ENCODE measurements around the gene GPC6. TPM values are rescaled to one million over a fixed set of nuclear protein-coding genes. Genes with fewer than 3 reads are reported as not detected.
"Not testable (repeated sequence)": the region's sequence is repeated elsewhere in the genome, so short reads cannot be mapped to it uniquely, and the experiment has no call there.

GPC6 gene
- total and polyA plus RNA-seq, 10 donors = 0.22 to 9.3 (median 4.5) TPM

- no peak for DNase-seq
- WGBS, 5 donors = 70 to 86% (median 82%) methylated on average over 3 of the region's 3 CpGs
- intact Hi-C loops (cut with DNase I; ENCODE audit: low total_unique reads) = no loop called here
- H3K4me3 ChIP-seq = no peak overlapping the region
- H3K9me3 ChIP-seq = peaks cover 0 to 3% (median 0%) of the 10 kb centered on the region in 8 donors
- H3K27me3 ChIP-seq (replicated peaks in 1 of 7) = no peaks in the 10 kb centered on the region
- TF ChIP-seq POLR2AphosphoS5 (IDR thresholded peaks at IDR 0.05) = no peak
- TF ChIP-seq POLR2A (IDR thresholded peaks at IDR 0.05) = no peak
- no peaks in the 10 kb centered on the region for H3K4me1 ChIP-seq
- H3K27ac ChIP-seq = no peak overlapping the region
- H3K36me3 ChIP-seq = no peaks in the 10 kb centered on the region
Measured at GRCh38 chr13:93435651-93436050, 209.0 kb downstream of the GPC6 start.

DNA sequence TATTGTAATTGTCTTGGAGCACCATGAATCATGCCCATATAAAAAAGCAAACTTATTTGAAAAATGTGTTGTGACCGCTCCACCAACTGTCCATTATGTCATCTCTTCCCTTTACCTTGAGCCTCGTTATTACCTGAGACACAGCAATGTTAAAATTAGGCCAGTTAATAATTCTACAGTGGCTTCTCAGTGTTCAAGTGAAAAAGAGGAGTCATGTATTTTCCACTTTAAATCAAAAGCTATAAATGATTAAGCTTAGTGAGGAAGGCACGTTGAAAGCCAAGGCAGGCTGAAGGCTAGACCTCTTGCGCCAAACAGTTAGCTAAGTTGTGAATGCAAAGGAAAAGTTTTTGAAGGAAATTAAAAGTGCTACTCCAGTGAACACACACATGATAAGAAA, 210.5 kb downstream of the GPC6 start:
- no peak for TF ChIP-seq POLR2A (IDR thresholded peaks at IDR 0.05)
- no peak for TF ChIP-seq POLR2AphosphoS5 (IDR thresholded peaks at IDR 0.05)
- TF ChIP-seq, protein P1, sequence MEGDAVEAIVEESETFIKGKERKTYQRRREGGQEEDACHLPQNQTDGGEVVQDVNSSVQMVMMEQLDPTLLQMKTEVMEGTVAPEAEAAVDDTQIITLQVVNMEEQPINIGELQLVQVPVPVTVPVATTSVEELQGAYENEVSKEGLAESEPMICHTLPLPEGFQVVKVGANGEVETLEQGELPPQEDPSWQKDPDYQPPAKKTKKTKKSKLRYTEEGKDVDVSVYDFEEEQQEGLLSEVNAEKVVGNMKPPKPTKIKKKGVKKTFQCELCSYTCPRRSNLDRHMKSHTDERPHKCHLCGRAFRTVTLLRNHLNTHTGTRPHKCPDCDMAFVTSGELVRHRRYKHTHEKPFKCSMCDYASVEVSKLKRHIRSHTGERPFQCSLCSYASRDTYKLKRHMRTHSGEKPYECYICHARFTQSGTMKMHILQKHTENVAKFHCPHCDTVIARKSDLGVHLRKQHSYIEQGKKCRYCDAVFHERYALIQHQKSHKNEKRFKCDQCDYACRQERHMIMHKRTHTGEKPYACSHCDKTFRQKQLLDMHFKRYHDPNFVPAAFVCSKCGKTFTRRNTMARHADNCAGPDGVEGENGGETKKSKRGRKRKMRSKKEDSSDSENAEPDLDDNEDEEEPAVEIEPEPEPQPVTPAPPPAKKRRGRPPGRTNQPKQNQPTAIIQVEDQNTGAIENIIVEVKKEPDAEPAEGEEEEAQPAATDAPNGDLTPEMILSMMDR (IDR thresholded peaks at IDR 0.05 in 8 of 11, conservative IDR thresholded peaks at IDR 0.05 in 3 of 11) = no peak
- no peaks in the 10 kb centered on the region for H3K4me1 ChIP-seq
- no peak for DNase-seq
- no peak overlapping the region for H3K4me3 ChIP-seq
- peaks cover 0 to 3% (median 0%) of the 10 kb centered on the region in 8 donors for H3K9me3 ChIP-seq
- intact Hi-C loops (cut with DNase I; ENCODE audit: low total_unique reads) = no loop called here
- WGBS, 5 donors = 82 to 88% (median 85%) methylated on average over 4 of the region's 4 CpGs
- H3K36me3 ChIP-seq = no peaks in the 10 kb centered on the region
- no peaks in the 10 kb centered on the region for H3K27me3 ChIP-seq (replicated peaks in 1 of 7)
- H3K27ac ChIP-seq = no peak overlapping the region

- Histone ChIP-seq H3K4me1 (no peaks in the 10 kb centered on the region), H3K4me3 (no peak overlapping the region), H3K27ac (no peak overlapping the region), H3K27me3 (replicated peaks in 1 of 7) (no peaks in the 10 kb centered on the region), H3K9me3 (no peaks in the 10 kb centered on the region), H3K36me3 (no peaks in the 10 kb centered on the region)
- 61 to 79% (median 69%) methylated on average over 2 of the region's 2 CpGs for WGBS, 5 donors
- intact Hi-C loops (cut with DNase I; ENCODE audit: low total_unique reads) = no loop called here
- no peak for TF ChIP-seq POLR2A (IDR thresholded peaks at IDR 0.05)
- TF ChIP-seq, protein P1 (IDR thresholded peaks at IDR 0.05 in 8 of 11, conservative IDR thresholded peaks at IDR 0.05 in 3 of 11) = no peak
- TF ChIP-seq POLR2AphosphoS5 (IDR thresholded peaks at IDR 0.05) = no peak
- DNase-seq = no peak
Measured at GRCh38 chr13:93446238-93446637, 219.6 kb downstream of the GPC6 start.

- Histone ChIP-seq H3K27me3 (replicated peaks in 1 of 7) (no peaks in the 10 kb centered on the region), H3K27ac (no peak overlapping the region), H3K36me3 (no peaks in the 10 kb centered on the region), H3K4me1 (no peaks in the 10 kb centered on the region), H3K4me3 (no peak overlapping the region), H3K9me3 (peaks cover 0 to 6% (median 0%) of the 10 kb centered on the region in 8 donors)
- DNase-seq = no peak
- no peak for TF ChIP-seq POLR2A (IDR thresholded peaks at IDR 0.05)
- TF ChIP-seq POLR2AphosphoS5 (IDR thresholded peaks at IDR 0.05) = no peak
- TF ChIP-seq, protein P1 (IDR thresholded peaks at IDR 0.05 in 8 of 11, conservative IDR thresholded peaks at IDR 0.05 in 3 of 11) = no peak
- intact Hi-C loops (cut with DNase I; ENCODE audit: low total_unique reads) = no loop called here
Measured at GRCh38 chr13:93450191-93450621, 223.6 kb downstream of the GPC6 start.

- Histone ChIP-seq H3K27me3 (replicated peaks in 1 of 7) (no peaks in the 10 kb centered on the region), H3K36me3 (no peaks in the 10 kb centered on the region), H3K4me1 (no peaks in the 10 kb centered on the region), H3K27ac (no peak overlapping the region), H3K9me3 (peaks cover 0 to 8% (median 0%) of the 10 kb centered on the region in 8 donors), H3K4me3 (no peak overlapping the region)
- intact Hi-C loops (cut with DNase I; ENCODE audit: low total_unique reads) = no loop called here
- DNase-seq = no peak
- TF ChIP-seq, protein P1 (IDR thresholded peaks at IDR 0.05 in 8 of 11, conservative IDR thresholded peaks at IDR 0.05 in 3 of 11) = no peak
- TF ChIP-seq POLR2A (IDR thresholded peaks at IDR 0.05) (no peak), POLR2AphosphoS5 (IDR thresholded peaks at IDR 0.05) (no peak)
Measured at GRCh38 chr13:93450761-93451160, 224.2 kb downstream of the GPC6 start.

DNA sequence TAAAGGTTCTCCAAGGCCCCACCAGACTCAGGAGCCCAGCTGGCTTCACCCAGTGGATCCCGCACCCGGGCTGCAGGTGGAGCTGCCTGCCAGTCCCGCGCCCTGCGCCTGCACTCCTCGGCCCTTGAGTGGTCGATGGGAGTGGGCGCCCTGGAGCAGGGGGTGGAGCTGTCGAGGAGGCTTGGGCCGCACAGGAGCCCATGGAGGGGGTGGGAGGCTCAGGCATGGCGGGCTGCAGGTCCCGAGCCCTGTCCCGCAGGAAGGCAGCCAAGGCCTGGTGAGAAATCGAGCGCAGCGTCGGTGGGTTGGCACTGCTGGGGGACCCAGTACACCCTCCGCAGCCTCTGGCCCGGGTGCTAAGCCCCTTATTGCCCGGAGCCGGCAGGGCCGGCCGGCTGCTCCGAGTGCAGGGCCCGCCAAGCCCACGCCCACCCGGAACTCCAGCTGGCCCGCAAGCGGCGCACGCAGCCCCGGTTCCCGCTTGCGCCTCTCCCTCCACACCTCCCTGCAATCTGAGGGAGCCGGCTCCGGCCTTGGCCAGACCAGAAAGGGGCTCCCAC, 228.1 kb downstream of the GPC6 start:
- 70 to 93% (median 72%) methylated on average over 17 to 36 of the region's 36 CpGs for WGBS, 5 donors

More for the DNA sequence above, 228.1 kb downstream of the GPC6 start:
- DNase-seq; H3K27me3 ChIP-seq (replicated peaks in 1 of 7); intact Hi-C loops (cut with DNase I; ENCODE audit: low total_unique reads); H3K27ac ChIP-seq; H3K9me3 ChIP-seq; H3K4me1 ChIP-seq; H3K36me3 ChIP-seq: not testable (repeated sequence)
- H3K4me3 ChIP-seq = peak overlapping the region in 1 of 8 donors; percentile 15
